ENCODE data around the gene MPZ.

Gene MPZ

GRCh38 chr1:161314201-161314981 is 4.6 kb upstream of the MPZ start, which contains the start of gene SDHC:
TSS of gene SDHC (plus strand) at chr1:161314381. CDS start at chr1:161314406, 25 bp downstream.
- Histone ChIP-seq H2AFZ (ENCODE audit: low read depth, low read length, severe bottlenecking) (peak within 1 kb of the TSS; percentile 98), H3K9me3 (ENCODE audit: insufficient read depth, low read length) (no peaks in the 10 kb centered on the region), H3K9ac (ENCODE audit: low read length) (peak within 1 kb of the TSS; percentile 92), H3K79me2 (ENCODE audit: insufficient read depth, low read length) (peaks cover 6% of the 10 kb centered on the region; the same call in 1 of the 2 replicates), H3F3A (ENCODE audit: insufficient read depth) (no peaks in the 10 kb centered on the region), H3K4me2 (ENCODE audit: low read depth, low read length, poor library complexity, severe bottlenecking) (peak within 1 kb of the TSS; percentile 97), H3K27ac (ENCODE audit: low read depth, low read length) (peak within 1 kb of the TSS; percentile 23; the same call in 1 of the 2 replicates), H4K20me1 (ENCODE audit: low read depth, low read length) (no peaks in the 10 kb centered on the region), H3K9me2 (replicated peaks; ENCODE audit: insufficient read depth, low read length) (no peaks in the 10 kb centered on the region), H3K36me3 (ENCODE audit: low read length) (no peaks in the 10 kb centered on the region), H3K27me3 (ENCODE audit: low read length) (no peaks in the 10 kb centered on the region), H3K4me3 (ENCODE audit: insufficient read depth, low read length, poor library complexity, severe bottlenecking) (peak within 1 kb of the TSS; percentile 88)
- TF ChIP-seq, protein P1, sequence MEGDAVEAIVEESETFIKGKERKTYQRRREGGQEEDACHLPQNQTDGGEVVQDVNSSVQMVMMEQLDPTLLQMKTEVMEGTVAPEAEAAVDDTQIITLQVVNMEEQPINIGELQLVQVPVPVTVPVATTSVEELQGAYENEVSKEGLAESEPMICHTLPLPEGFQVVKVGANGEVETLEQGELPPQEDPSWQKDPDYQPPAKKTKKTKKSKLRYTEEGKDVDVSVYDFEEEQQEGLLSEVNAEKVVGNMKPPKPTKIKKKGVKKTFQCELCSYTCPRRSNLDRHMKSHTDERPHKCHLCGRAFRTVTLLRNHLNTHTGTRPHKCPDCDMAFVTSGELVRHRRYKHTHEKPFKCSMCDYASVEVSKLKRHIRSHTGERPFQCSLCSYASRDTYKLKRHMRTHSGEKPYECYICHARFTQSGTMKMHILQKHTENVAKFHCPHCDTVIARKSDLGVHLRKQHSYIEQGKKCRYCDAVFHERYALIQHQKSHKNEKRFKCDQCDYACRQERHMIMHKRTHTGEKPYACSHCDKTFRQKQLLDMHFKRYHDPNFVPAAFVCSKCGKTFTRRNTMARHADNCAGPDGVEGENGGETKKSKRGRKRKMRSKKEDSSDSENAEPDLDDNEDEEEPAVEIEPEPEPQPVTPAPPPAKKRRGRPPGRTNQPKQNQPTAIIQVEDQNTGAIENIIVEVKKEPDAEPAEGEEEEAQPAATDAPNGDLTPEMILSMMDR (IDR thresholded peaks at IDR 0.05; ENCODE audit: insufficient read depth, low read length, poor library complexity, severe bottlenecking) = peak; percentile 23
- no peak for TF ChIP-seq EZH2phosphoT487 (conservative IDR thresholded peaks at IDR 0.05; ENCODE audit: low read length)

- Histone ChIP-seq H3K4me2 (ENCODE audit: low read depth, low read length, poor library complexity, severe bottlenecking) (peak overlapping the region; percentile 97), H4K20me1 (ENCODE audit: low read depth, low read length) (no peaks in the 10 kb centered on the region), H3K4me3 (ENCODE audit: insufficient read depth, low read length, poor library complexity, severe bottlenecking) (peak overlapping the region; percentile 88), H3K9ac (ENCODE audit: low read length) (peak overlapping the region; percentile 92), H3K9me2 (replicated peaks; ENCODE audit: insufficient read depth, low read length) (no peaks in the 10 kb centered on the region), H3K27ac (ENCODE audit: low read depth, low read length) (no peak overlapping the region), H2AFZ (ENCODE audit: low read depth, low read length, severe bottlenecking) (peak overlapping the region; percentile 98), H3F3A (ENCODE audit: insufficient read depth) (no peaks in the 10 kb centered on the region), H3K79me2 (ENCODE audit: insufficient read depth, low read length) (peaks cover 6% of the 10 kb centered on the region; the same call in 1 of the 2 replicates), H3K36me3 (ENCODE audit: low read length) (no peaks in the 10 kb centered on the region), H3K9me3 (ENCODE audit: insufficient read depth, low read length) (no peaks in the 10 kb centered on the region), H3K27me3 (ENCODE audit: low read length) (no peaks in the 10 kb centered on the region)
- no peak for TF ChIP-seq EZH2phosphoT487 (conservative IDR thresholded peaks at IDR 0.05; ENCODE audit: low read length)
- TF ChIP-seq, protein P1 (IDR thresholded peaks at IDR 0.05; ENCODE audit: insufficient read depth, low read length, poor library complexity, severe bottlenecking) = no peak
Measured at GRCh38 chr1:161313554-161314200, 3.9 kb upstream of the MPZ start.

- H3K27me3 ChIP-seq (ENCODE audit: low read length) = no peaks in the 10 kb centered on the region
- no peaks in the 10 kb centered on the region for H4K20me1 ChIP-seq (ENCODE audit: low read depth, low read length)
- no peaks in the 10 kb centered on the region for H3K9me2 ChIP-seq (replicated peaks; ENCODE audit: insufficient read depth, low read length)
- no peak overlapping the region for H3K27ac ChIP-seq (ENCODE audit: low read depth, low read length)
- no peaks in the 10 kb centered on the region for H3K36me3 ChIP-seq (ENCODE audit: low read length)
- no peaks in the 10 kb centered on the region for H3K9me3 ChIP-seq (ENCODE audit: insufficient read depth, low read length)
- H3F3A ChIP-seq (ENCODE audit: insufficient read depth) = peaks cover 7% of the 10 kb centered on the region; the same call in 1 of the 2 replicates
- TF ChIP-seq EZH2phosphoT487 (conservative IDR thresholded peaks at IDR 0.05; ENCODE audit: low read length) = no peak
- TF ChIP-seq, protein P1 (IDR thresholded peaks at IDR 0.05; ENCODE audit: insufficient read depth, low read length, poor library complexity, severe bottlenecking) = no peak
- H3K79me2 ChIP-seq (ENCODE audit: insufficient read depth, low read length) = peaks cover 6% of the 10 kb centered on the region; the same call in 1 of the 2 replicates
- no peak overlapping the region for H3K9ac ChIP-seq (ENCODE audit: low read length)
- H3K4me3 ChIP-seq (ENCODE audit: insufficient read depth, low read length, poor library complexity, severe bottlenecking) = no peak overlapping the region
- H2AFZ ChIP-seq (ENCODE audit: low read depth, low read length, severe bottlenecking) = no peak overlapping the region
- H3K4me2 ChIP-seq (ENCODE audit: low read depth, low read length, poor library complexity, severe bottlenecking) = no peak overlapping the region
Measured at GRCh38 chr1:161311595-161312181, 1.9 kb upstream of the MPZ start.
